ENCODE results near the gene ACLY. TPM values are rescaled to one million over a fixed set of nuclear protein-coding genes. Genes with fewer than 3 reads are reported as not detected.

ACLY gene
- 367 and 376 TPM in 2 replicates for polyA plus RNA-seq (2011; rRNA removed)
- 262 and 313 TPM in 2 replicates for polyA plus RNA-seq (2012; cell fraction: cytosol; rRNA removed)
- polyA plus RNA-seq (2012; cell fraction: nucleus; rRNA removed): 414 and 459 TPM in 2 replicates
- polyA plus RNA-seq (2017; fragmentation: RNase III; extraction: RNeasy Plus Mini Kit Qiagen cat#74134 plus additional on column Dnase treatment): 337 to 355 TPM (median 344 TPM) in 3 replicates
- polyA minus RNA-seq (2011; rRNA and poly(A)+ RNA removed): 672 and 786 TPM in 2 replicates

- peak within 1 kb of the TSS; percentile 91 for H3K4me2 ChIP-seq
- peak; percentile 98 for DNase-seq (ENCODE audit: low read depth in 1 of 2, low spot score in 1 of 2)
- H3K27ac ChIP-seq: peak within 1 kb of the TSS; percentile 93 to 95
- ATAC-seq: peak; percentile 39 to 93
- CTCF ChIA-PET: interaction anchor here (0.8 to 11.5 kb wide), 13 partner anchors 8 to 132 kb away, joined by 3 to 111 read pairs (median 4); partner anchors contain the start of genes JUP, ODAD4 and P3H4
- H3K4me3 ChIP-seq: peak within 1 kb of the TSS; percentile 94
- H3K4me1 ChIP-seq: peaks cover 52% of the 10 kb centered on the region
- POLR2A ChIA-PET: interaction anchor here (0.6 to 4.2 kb wide), 14 partner anchors 8 to 230 kb away, joined by 3 to 47 read pairs (median 4); partner anchors contain the start of genes CNP, EIF1, JUP and KAT2A
- H3K9me3 ChIP-seq: no peaks in the 10 kb centered on the region
- under 1% methylated on average over 24 of the region's 80 CpGs for WGBS (ENCODE audit: missing lambda C conversion rate)
- no peak for FAIRE-seq
- TF ChIP-seq GATA3 (IDR thresholded peaks at IDR 0.05; ENCODE audit: borderline replicate concordance) (peak; percentile 9; the same call in 1 of the 2 replicates), CHD2 (IDR thresholded peaks at IDR 0.05; ENCODE audit: low read length, partially characterized antibody) (peak; percentile 21), BHLHE40 (IDR thresholded peaks at IDR 0.05; ENCODE audit: low read depth, low read length) (no peak), E2F6 (IDR thresholded peaks at IDR 0.05; ENCODE audit: borderline replicate concordance, low read depth) (no peak), HOXB13 (CRISPR knock-in tag; IDR thresholded peaks at IDR 0.05; ENCODE audit: low read depth) (no peak), RARB (CRISPR knock-in tag; IDR thresholded peaks at IDR 0.05) (no peak), REST (IDR thresholded peaks at IDR 0.05) (no peak), PBX3 (IDR thresholded peaks at IDR 0.05) (peak; percentile 83; the same call in 1 of the 2 replicates), CBX2 (IDR thresholded peaks at IDR 0.05; ENCODE audit: borderline replicate concordance, low read depth) (no peak), RFX5 (IDR thresholded peaks at IDR 0.05) (no peak; the same call in 1 of the 2 replicates), FOXS1 (CRISPR knock-in tag; IDR thresholded peaks at IDR 0.05) (no peak), KDM1A (IDR thresholded peaks at IDR 0.05; ENCODE audit: low read depth) (no peak), MAZ (IDR thresholded peaks at IDR 0.05; ENCODE audit: borderline replicate concordance, low read depth, low read length) (no peak), JUN (IDR thresholded peaks at IDR 0.05) (peak; percentile 76 to 98; a peak in 4 of 5 replicates), SREBF2 (IDR thresholded peaks at IDR 0.05) (no peak), FOSL2 (IDR thresholded peaks at IDR 0.05) (no peak), FOSL2 (CRISPR knock-in tag; IDR thresholded peaks at IDR 0.05) (no peak), NFE2L2 (conservative IDR thresholded peaks at IDR 0.05; ENCODE audit: low read length) (no peak), POLR2A (IDR thresholded peaks at IDR 0.05; ENCODE audit: low read length) (peak; percentile 97), ZFP36 (IDR thresholded peaks at IDR 0.05; ENCODE audit: borderline replicate concordance, partially characterized antibody) (no peak), ZC3H11A (IDR thresholded peaks at IDR 0.05) (no peak), BCL3 (IDR thresholded peaks at IDR 0.05) (peak; percentile 97), RNF2 (IDR thresholded peaks at IDR 0.05; ENCODE audit: borderline replicate concordance, low read depth) (no peak), MAFK (IDR thresholded peaks at IDR 0.05; ENCODE audit: partially characterized antibody) (no peak)
- TF ChIP-seq, protein P1, sequence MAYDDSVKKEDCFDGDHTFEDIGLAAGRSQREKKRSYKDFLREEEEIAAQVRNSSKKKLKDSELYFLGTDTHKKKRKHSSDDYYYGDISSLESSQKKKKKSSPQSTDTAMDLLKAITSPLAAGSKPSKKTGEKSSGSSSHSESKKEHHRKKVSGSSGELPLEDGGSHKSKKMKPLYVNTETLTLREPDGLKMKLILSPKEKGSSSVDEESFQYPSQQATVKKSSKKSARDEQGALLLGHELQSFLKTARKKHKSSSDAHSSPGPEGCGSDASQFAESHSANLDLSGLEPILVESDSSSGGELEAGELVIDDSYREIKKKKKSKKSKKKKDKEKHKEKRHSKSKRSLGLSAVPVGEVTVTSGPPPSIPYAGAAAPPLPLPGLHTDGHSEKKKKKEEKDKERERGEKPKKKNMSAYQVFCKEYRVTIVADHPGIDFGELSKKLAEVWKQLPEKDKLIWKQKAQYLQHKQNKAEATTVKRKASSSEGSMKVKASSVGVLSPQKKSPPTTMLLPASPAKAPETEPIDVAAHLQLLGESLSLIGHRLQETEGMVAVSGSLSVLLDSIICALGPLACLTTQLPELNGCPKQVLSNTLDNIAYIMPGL (CRISPR knock-in tag; IDR thresholded peaks at IDR 0.05; ENCODE audit: borderline replicate concordance): no peak
- TF ChIP-seq, protein P2, sequence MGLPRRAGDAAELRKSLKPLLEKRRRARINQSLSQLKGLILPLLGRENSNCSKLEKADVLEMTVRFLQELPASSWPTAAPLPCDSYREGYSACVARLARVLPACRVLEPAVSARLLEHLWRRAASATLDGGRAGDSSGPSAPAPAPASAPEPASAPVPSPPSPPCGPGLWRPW (IDR thresholded peaks at IDR 0.05): no peak
- TF ChIP-seq, protein P3, sequence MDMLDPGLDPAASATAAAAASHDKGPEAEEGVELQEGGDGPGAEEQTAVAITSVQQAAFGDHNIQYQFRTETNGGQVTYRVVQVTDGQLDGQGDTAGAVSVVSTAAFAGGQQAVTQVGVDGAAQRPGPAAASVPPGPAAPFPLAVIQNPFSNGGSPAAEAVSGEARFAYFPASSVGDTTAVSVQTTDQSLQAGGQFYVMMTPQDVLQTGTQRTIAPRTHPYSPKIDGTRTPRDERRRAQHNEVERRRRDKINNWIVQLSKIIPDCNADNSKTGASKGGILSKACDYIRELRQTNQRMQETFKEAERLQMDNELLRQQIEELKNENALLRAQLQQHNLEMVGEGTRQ (IDR thresholded peaks at IDR 0.05): peak; percentile 49
- TF ChIP-seq, protein P4, sequence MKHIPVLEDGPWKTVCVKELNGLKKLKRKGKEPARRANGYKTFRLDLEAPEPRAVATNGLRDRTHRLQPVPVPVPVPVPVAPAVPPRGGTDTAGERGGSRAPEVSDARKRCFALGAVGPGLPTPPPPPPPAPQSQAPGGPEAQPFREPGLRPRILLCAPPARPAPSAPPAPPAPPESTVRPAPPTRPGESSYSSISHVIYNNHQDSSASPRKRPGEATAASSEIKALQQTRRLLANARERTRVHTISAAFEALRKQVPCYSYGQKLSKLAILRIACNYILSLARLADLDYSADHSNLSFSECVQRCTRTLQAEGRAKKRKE (CRISPR knock-in tag; IDR thresholded peaks at IDR 0.05; ENCODE audit: low read depth): no peak
These were observed at the start of gene ACLY for GRCh38 chr17:41918314-41919164. Gene ACLY (minus strand): TSS chr17:41918951. CDS start chr17:41913873, 5,078 bp downstream.
